H1 (cell line): ENCODE measurements around the gene KLHL8. TPM values are rescaled to one million over a fixed set of nuclear protein-coding genes. Genes with fewer than 3 reads are reported as not detected.

ENCODE experiments used
- CTCF ChIA-PET: fragments of 300-600 bp; sonication (Branson Sonifier 250); formaldehyde crosslinking; loops from one replicate; lab custom pipeline; 2021; ENCODE audit not compliant: partially characterized antibody; lab: Charles Lee
- POLR2A ChIA-PET: fragments of 300-600 bp; sonication (Branson Sonifier 250); formaldehyde crosslinking; loops from one replicate; lab custom pipeline; 2021; ENCODE audit warnings: inconsistent platforms; ENCODE audit not compliant: partially characterized antibody; lab: Charles Lee
- DNase-seq, 2 experiments: peaks; one replicate each; pipeline versions ENCODE4 v3.0.0 to v3.0.0-alpha.2; 2010 to 2022; ENCODE audit warnings: low spot score in 2 of 2, low read depth in 1 of 2, mixed read lengths in 1 of 2
- FAIRE-seq: peaks from 2 replicates; lab custom pipeline; 2011; peaks lifted over from hg19 to GRCh38; lab: Jason Lieb, UNC
- H2AFZ ChIP-seq: 2 replicates; pipeline ENCODE4 v1.8.1; 2012; ENCODE audit warnings: low read length, inconsistent platforms
- H2AK5ac ChIP-seq: 2 replicates; pipeline ENCODE4 v1.6.1; 2013; ENCODE audit warnings: low read depth, low read length
- H2BK120ac ChIP-seq: replicated peaks from 2 replicates; pipeline ENCODE3; 2013; ENCODE audit warnings: low read depth, low read length, inconsistent platforms
- H2BK12ac ChIP-seq: 2 replicates; pipeline ENCODE4 v1.6.1; 2013; ENCODE audit warnings: low read depth, low read length
- H2BK15ac ChIP-seq: 2 replicates; pipeline ENCODE4 v1.6.1; 2013; ENCODE audit warnings: low read length
- H2BK20ac ChIP-seq: 2 replicates; pipeline ENCODE4 v1.6.1; 2013; ENCODE audit warnings: low read length
- H2BK5ac ChIP-seq: 2 replicates; pipeline ENCODE4 v1.6.1; 2013; ENCODE audit warnings: low read depth, low read length
- H3K14ac ChIP-seq: 2 replicates; pipeline ENCODE4 v1.6.1; 2013; ENCODE audit warnings: inconsistent platforms; ENCODE audit not compliant: insufficient read length
- H3K18ac ChIP-seq: 2 replicates; pipeline ENCODE4 v1.6.1; 2013; ENCODE audit warnings: low read length; ENCODE audit errors: extremely low read depth
- H3K23ac ChIP-seq: 2 replicates; pipeline ENCODE4 v1.6.1; 2013; ENCODE audit warnings: inconsistent platforms; ENCODE audit not compliant: insufficient read length
- H3K23me2 ChIP-seq: 2 replicates; pipeline ENCODE4 v1.6.1; 2013; ENCODE audit warnings: low read depth, low read length
- H3K27ac ChIP-seq: 2 replicates; pipeline ENCODE4 v1.6.1; 2011; ENCODE audit warnings: low read depth, low read length, inconsistent platforms
- H3K27me3 ChIP-seq, 4 experiments: replicated peaks in 1 of 4; 1 replicate in 1 of 4; 2 replicates in 3 of 4; pipeline versions ENCODE4 v1.6.1 to v1.8.1; 2011 to 2013; ENCODE audit warnings: low read length in 3 of 4, mild to moderate bottlenecking in 3 of 4, inconsistent platforms in 2 of 4, mixed read lengths in 2 of 4, moderate library complexity in 1 of 4; ENCODE audit not compliant: control insufficient read depth in 3 of 4, insufficient read depth in 3 of 4; ENCODE audit errors: extremely low read depth in 1 of 4
- H3K36me3 ChIP-seq, 4 experiments: 2 replicates each; pipeline versions ENCODE4 v1.6.1 to v1.8.1; 2011 to 2013; ENCODE audit warnings: mild to moderate bottlenecking in 4 of 4, low read length in 3 of 4, moderate library complexity in 2 of 4, control low read depth in 1 of 4, inconsistent platforms in 1 of 4; ENCODE audit not compliant: insufficient read depth in 4 of 4, control insufficient read depth in 2 of 4
- H3K4ac ChIP-seq: replicated peaks from 2 replicates; pipeline ENCODE3; 2013; ENCODE audit warnings: low read length, low read depth, mixed read lengths, inconsistent platforms; ENCODE audit not compliant: insufficient read length
- H3K4me1 ChIP-seq, 4 experiments: replicated peaks in 1 of 4; 1 replicate in 1 of 4; 2 replicates in 3 of 4; pipeline versions ENCODE4 v1.6.1 to v1.8.1; 2011 to 2013; ENCODE audit warnings: low read length in 3 of 4, inconsistent platforms in 2 of 4, mixed read lengths in 1 of 4; ENCODE audit not compliant: insufficient read depth in 4 of 4, control insufficient read depth in 3 of 4
- H3K4me2 ChIP-seq, 2 experiments: 2 replicates each; pipeline versions ENCODE4 v1.6.1 to v1.8.1; 2011 to 2013; ENCODE audit warnings: low read depth in 2 of 2, low read length in 2 of 2, control low read depth in 1 of 2, inconsistent platforms in 1 of 2, mild to moderate bottlenecking in 1 of 2; ENCODE audit not compliant: insufficient read depth in 1 of 2
- H3K4me3 ChIP-seq, 4 experiments: fragments of 200-600, 300-600 bp in 1 of 4; sonication (generic), shearing (Covaris generic), sonication (Bioruptor Twin) in 1 of 4; 2 replicates each; pipeline versions ENCODE4 v1.5.1 to v1.8.1; 2011 to 2016; ENCODE audit warnings: low read length in 4 of 4, low read depth in 3 of 4, control low read depth in 2 of 4, inconsistent platforms in 2 of 4, mild to moderate bottlenecking in 2 of 4, mixed read lengths in 1 of 4, moderate library complexity in 1 of 4; ENCODE audit not compliant: insufficient read depth in 2 of 4; ENCODE audit errors: extremely low read depth in 1 of 4
- H3K56ac ChIP-seq: replicated peaks from 2 replicates; pipeline ENCODE3; 2013; ENCODE audit warnings: low read depth, mild to moderate bottlenecking, mixed read lengths, low read length, inconsistent platforms; ENCODE audit not compliant: insufficient read length
- H3K79me1 ChIP-seq: 2 replicates; pipeline ENCODE4 v1.6.1; 2013; ENCODE audit warnings: low read depth, low read length, control low read depth
- H3K79me2 ChIP-seq, 2 experiments: 2 replicates each; pipeline versions ENCODE4 v1.6.1 to v1.8.1; 2012 to 2013; ENCODE audit warnings: low read length in 2 of 2, mild to moderate bottlenecking in 2 of 2, inconsistent platforms in 1 of 2; ENCODE audit not compliant: insufficient read depth in 2 of 2, control insufficient read depth in 1 of 2
- H3K9ac ChIP-seq, 4 experiments: replicated peaks in 1 of 4; 1 replicate in 1 of 4; 2 replicates in 3 of 4; pipeline versions ENCODE4 v1.6.1 to v1.8.1; 2011 to 2013; ENCODE audit warnings: low read depth in 3 of 4, low read length in 3 of 4, control low read depth in 2 of 4, mild to moderate bottlenecking in 2 of 4, moderate library complexity in 2 of 4, inconsistent platforms in 1 of 4; ENCODE audit errors: extremely low read depth in 1 of 4
- H3K9me3 ChIP-seq, 2 experiments: 2 replicates each; pipeline versions ENCODE4 v1.6.1 to v1.8.1; 2012 to 2013; ENCODE audit warnings: mild to moderate bottlenecking in 2 of 2, moderate library complexity in 2 of 2, control low read depth in 1 of 2, inconsistent platforms in 1 of 2, low read depth in 1 of 2, low read length in 1 of 2, mixed read lengths in 1 of 2; ENCODE audit not compliant: insufficient read depth in 2 of 2
- H4K20me1 ChIP-seq, 2 experiments: replicated peaks in 1 of 2; 2 replicates each; pipeline versions ENCODE3 to v1.8.1; 2011 to 2013; ENCODE audit warnings: inconsistent platforms in 2 of 2, low read length in 2 of 2, mild to moderate bottlenecking in 1 of 2; ENCODE audit not compliant: insufficient read depth in 2 of 2, control insufficient read depth in 1 of 2
- H4K5ac ChIP-seq: 2 replicates; pipeline ENCODE4 v1.6.1; 2013; ENCODE audit warnings: low read length, low read depth, mixed read lengths, inconsistent platforms; ENCODE audit not compliant: insufficient read length
- H4K8ac ChIP-seq: 2 replicates; pipeline ENCODE4 v1.8.0; 2013; ENCODE audit warnings: mild to moderate bottlenecking, moderate library complexity, low read length, inconsistent platforms; ENCODE audit not compliant: insufficient read depth; ENCODE audit errors: extremely low read depth
- H4K91ac ChIP-seq: replicated peaks from 2 replicates; pipeline ENCODE3; 2013; ENCODE audit warnings: low read length, mixed read lengths, inconsistent platforms; ENCODE audit not compliant: insufficient read length
- ASH2L ChIP-seq: fragments of 200-600, 300-600 bp; sonication (generic); IDR thresholded peaks from one replicate; pipeline ENCODE4 v1.7.1; 2017; ENCODE audit warnings: low read length
- BACH1 ChIP-seq: IDR thresholded peaks from 2 replicates; pipeline ENCODE4 v1.6.1; 2012; ENCODE audit warnings: low read length, improper control_type of control experiment
- CEBPB ChIP-seq: IDR thresholded peaks from 2 replicates; pipeline ENCODE4 v1.6.1; 2012; ENCODE audit warnings: low read depth, low read length
- CHD2 ChIP-seq: IDR thresholded peaks from 2 replicates; pipeline ENCODE4 v1.6.1; 2012; ENCODE audit warnings: low read length, improper control_type of control experiment
- CREB1 ChIP-seq: IDR thresholded peaks from 2 replicates; pipeline ENCODE4 v1.6.1; 2012; ENCODE audit warnings: inconsistent platforms
- EGR1 ChIP-seq: IDR thresholded peaks from 2 replicates; pipeline ENCODE4 v1.6.1; 2011; ENCODE audit warnings: low read depth, low read length, borderline replicate concordance
- HDAC6 ChIP-seq: IDR thresholded peaks from one replicate; pipeline ENCODE4 v1.7.1; 2012; ENCODE audit warnings: low read depth, mild to moderate bottlenecking, inconsistent platforms, low read length, moderate library complexity
- JUN ChIP-seq: IDR thresholded peaks from 2 replicates; pipeline ENCODE4 v1.6.1; 2011; ENCODE audit warnings: low read depth, mild to moderate bottlenecking, improper control_type of control experiment, low read length
- NANOG ChIP-seq: IDR thresholded peaks from 2 replicates; pipeline ENCODE4 v1.6.1; 2011; ENCODE audit warnings: low read length, low read depth, mild to moderate bottlenecking, inconsistent platforms; ENCODE audit not compliant: insufficient read depth, poor library complexity, severe bottlenecking
- PHF8 ChIP-seq: fragments of 200-600 bp; sonication (generic); conservative IDR thresholded peaks from 2 replicates; pipeline ENCODE4 v1.7.1; 2012; ENCODE audit warnings: low read depth, mild to moderate bottlenecking, inconsistent platforms, low read length, moderate library complexity
- RAD21 ChIP-seq, 2 experiments: IDR thresholded peaks in 1 of 2; conservative IDR thresholded peaks in 1 of 2; 2 replicates each; pipeline ENCODE4 v1.6.1; 2011; ENCODE audit warnings: low read depth in 2 of 2, low read length in 2 of 2, improper control_type of control experiment in 1 of 2, inconsistent platforms in 1 of 2, mild to moderate bottlenecking in 1 of 2, moderate library complexity in 1 of 2
- polyA plus RNA-seq, 7 experiments: library from polyadenylated mRNA; depleted of rRNA in 3 of 7; stranded (reverse) in 5 of 7; unstranded in 2 of 7; fragments of >200 nt in 5 of 7; fragments of 200-250 nt in 2 of 7; gene quantifications; 1 replicate in 5 of 7; 2 replicates in 1 of 7; 4 replicates in 1 of 7; pipeline versions ENCODE4 v1.2.1 to v1.2.3, GENCODE V29; 2011 to 2013; ENCODE audit warnings: missing spikeins in 2 of 7, mixed read lengths in 2 of 7
- total RNA-seq: library from RNA; stranded (reverse); fragmentation: NEBNext Ultra II Directional; extraction: Animal tissue kit (Norgen Biotek cat#: 25700); gene quantifications from 2 replicates; pipeline ENCODE4 v1.2.1, GENCODE V29; 2021

Gene KLHL8
- total and polyA plus RNA-seq, 2 of the 8 experiments (the other 6 are each of a cell fraction or from before 2014, with no cell fraction given), result 0.94 to 8.1 TPM

- H4K5ac ChIP-seq, result no peak overlapping the region
- no peak overlapping the region for H3K23ac ChIP-seq
- no peak overlapping the region for H2BK5ac ChIP-seq
- no peak overlapping the region for H2BK12ac ChIP-seq
- no peak for TF ChIP-seq RAD21 (IDR thresholded peaks at IDR 0.05 in 1 of 2, conservative IDR thresholded peaks at IDR 0.05 in 1 of 2; ENCODE audit: low read depth in 2 of 2, low read length in 2 of 2)
- no peak for TF ChIP-seq BACH1
- no peak for TF ChIP-seq HDAC6
- no peak for TF ChIP-seq NANOG
- TF ChIP-seq JUN, result no peak
- TF ChIP-seq PHF8, result no peak
- TF ChIP-seq EGR1, result no peak
- no peak for TF ChIP-seq CREB1
- no peak for TF ChIP-seq ASH2L
- no peak for TF ChIP-seq CEBPB
- no peak for TF ChIP-seq CHD2
- TF ChIP-seq, all 59 proteins: peak for 0
- ChIA-PET POLR2A (interaction anchor here (0.6 kb wide), 1 partner anchor 16 kb away, joined by 3 read pairs; no protein-coding TSS in a partner anchor), CTCF (interaction anchor here (0.7 to 1.3 kb wide), 3 partner anchors 21 to 89 kb away, joined by 3 to 4 read pairs (median 3); no protein-coding TSS in a partner anchor)
- DNase-seq (no peak), FAIRE-seq (no peak)
- H4K91ac ChIP-seq, result no peak overlapping the region
- no peak overlapping the region for H2AFZ ChIP-seq
- no peaks in the 10 kb centered on the region for H3K79me2 ChIP-seq
- no peak overlapping the region for H3K4ac ChIP-seq
- H3K79me1 ChIP-seq, result no peaks in the 10 kb centered on the region; the same call in 1 of the 2 replicates
- no peaks in the 10 kb centered on the region for H4K20me1 ChIP-seq
- peaks cover 9 to 16% of the 10 kb centered on the region in 2 experiments; a peak in 3 of 4 replicates for H3K9me3 ChIP-seq
- H2BK15ac ChIP-seq, result no peak overlapping the region
- H3K27ac ChIP-seq, result no peak overlapping the region
- H3K14ac ChIP-seq, result no peak overlapping the region
- no peak overlapping the region for H3K56ac ChIP-seq
- H3K27me3 ChIP-seq, result peaks cover 0 to 1% (median 0%) of the 10 kb centered on the region in 4 experiments; a peak in 1 of 7 replicates
- H3K4me1 ChIP-seq, result no peaks in the 10 kb centered on the region
- H2AK5ac ChIP-seq, result no peak overlapping the region
- no peaks in the 10 kb centered on the region for H3K23me2 ChIP-seq
- no peaks in the 10 kb centered on the region for H3K36me3 ChIP-seq
- no peak overlapping the region for H4K8ac ChIP-seq
- no peak overlapping the region for H3K18ac ChIP-seq
- H3K4me3 ChIP-seq, result no peak overlapping the region
- H2BK20ac ChIP-seq, result no peak overlapping the region
- H2BK120ac ChIP-seq, result no peak overlapping the region
- no peak overlapping the region for H3K4me2 ChIP-seq
- H3K9ac ChIP-seq, result no peak overlapping the region
Observed at GRCh38 chr4:87239821-87240220, 19.4 kb upstream of the KLHL8 start.
